HT1080 (cell line): ENCODE data around the gene GALNT5. TPM values are rescaled to one million over a fixed set of nuclear protein-coding genes. Genes with fewer than 3 reads are reported as not detected.

Experiments
- DNase-seq: peaks from one replicate; pipeline ENCODE4 v3.0.0-alpha.2; 2015; ENCODE audit warnings: low read depth
- total RNA-seq: library from RNA; depleted of rRNA; stranded (reverse); fragments of >200 nt; shearing (Covaris generic); gene quantifications from 2 replicates; pipeline ENCODE4 v1.2.3, GENCODE V29; 2014

The GALNT5 gene
- total RNA-seq, 1 experiment from 2014 or later, result not detected

GRCh38 chr2:157324331-157324843 lies 66.9 kb downstream of the GALNT5 start:
- no peak for DNase-seq

GRCh38 chr2:157325786-157326185 lies 68.3 kb downstream of the GALNT5 start, which contains the start of gene ERMN:
Gene ERMN (minus strand): TSS chr2:157325824. CDS start chr2:157325642, 182 bp downstream.
- DNase-seq, result no peak

GRCh38 chr2:157326698-157327097 lies 69.2 kb downstream of the GALNT5 start:
- DNase-seq, result no peak

GRCh38 chr2:157327200-157327599 lies 69.7 kb downstream of the GALNT5 start:
- no peak for DNase-seq

GRCh38 chr2:157327621-157328500 lies 70.4 kb downstream of the GALNT5 start:
- peak; percentile 68 for DNase-seq

GRCh38 chr2:157329524-157329923 lies 72.0 kb downstream of the GALNT5 start:
- DNase-seq, result peak; percentile 43

GRCh38 chr2:157333304-157334047 lies 76.0 kb downstream of the GALNT5 start:
- DNase-seq, result no peak

GRCh38 chr2:157334335-157334734 lies 76.8 kb downstream of the GALNT5 start:
- DNase-seq, result no peak

GRCh38 chr2:157334797-157335196 lies 77.3 kb downstream of the GALNT5 start:
- no peak for DNase-seq

GRCh38 chr2:157336137-157337010 lies 78.9 kb downstream of the GALNT5 start:
- peak; percentile 48 for DNase-seq

GRCh38 chr2:157337978-157338377 lies 80.5 kb downstream of the GALNT5 start:
- no peak for DNase-seq

- peak; percentile 78 for DNase-seq
Observed at GRCh38 chr2:157339965-157340655, 82.6 kb downstream of the GALNT5 start.

- peak; percentile 49 for DNase-seq
Observed at GRCh38 chr2:157341381-157341780, 83.9 kb downstream of the GALNT5 start.

GRCh38 chr2:157345647-157346389 lies 88.3 kb downstream of the GALNT5 start:
- no peak for DNase-seq

GRCh38 chr2:157348291-157348921 lies 90.9 kb downstream of the GALNT5 start:
- DNase-seq, result no peak

GRCh38 chr2:157349949-157350515 lies 92.5 kb downstream of the GALNT5 start:
- DNase-seq, result peak; percentile 33

- DNase-seq, result peak; percentile 52
Observed at GRCh38 chr2:157355618-157356017, 98.1 kb downstream of the GALNT5 start.

GRCh38 chr2:157359628-157360027 lies 102.1 kb downstream of the GALNT5 start:
- no peak for DNase-seq

GRCh38 chr2:157361526-157361925 lies 104.0 kb downstream of the GALNT5 start:
- DNase-seq, result no peak
